Measurements from ENCODE around the gene PTMS.
"Not testable (repeated sequence)": the region's sequence is repeated elsewhere in the genome, so short reads cannot be mapped to it uniquely, and the experiment has no call there.

Gene PTMS, protein sequence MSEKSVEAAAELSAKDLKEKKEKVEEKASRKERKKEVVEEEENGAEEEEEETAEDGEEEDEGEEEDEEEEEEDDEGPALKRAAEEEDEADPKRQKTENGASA

DNA sequence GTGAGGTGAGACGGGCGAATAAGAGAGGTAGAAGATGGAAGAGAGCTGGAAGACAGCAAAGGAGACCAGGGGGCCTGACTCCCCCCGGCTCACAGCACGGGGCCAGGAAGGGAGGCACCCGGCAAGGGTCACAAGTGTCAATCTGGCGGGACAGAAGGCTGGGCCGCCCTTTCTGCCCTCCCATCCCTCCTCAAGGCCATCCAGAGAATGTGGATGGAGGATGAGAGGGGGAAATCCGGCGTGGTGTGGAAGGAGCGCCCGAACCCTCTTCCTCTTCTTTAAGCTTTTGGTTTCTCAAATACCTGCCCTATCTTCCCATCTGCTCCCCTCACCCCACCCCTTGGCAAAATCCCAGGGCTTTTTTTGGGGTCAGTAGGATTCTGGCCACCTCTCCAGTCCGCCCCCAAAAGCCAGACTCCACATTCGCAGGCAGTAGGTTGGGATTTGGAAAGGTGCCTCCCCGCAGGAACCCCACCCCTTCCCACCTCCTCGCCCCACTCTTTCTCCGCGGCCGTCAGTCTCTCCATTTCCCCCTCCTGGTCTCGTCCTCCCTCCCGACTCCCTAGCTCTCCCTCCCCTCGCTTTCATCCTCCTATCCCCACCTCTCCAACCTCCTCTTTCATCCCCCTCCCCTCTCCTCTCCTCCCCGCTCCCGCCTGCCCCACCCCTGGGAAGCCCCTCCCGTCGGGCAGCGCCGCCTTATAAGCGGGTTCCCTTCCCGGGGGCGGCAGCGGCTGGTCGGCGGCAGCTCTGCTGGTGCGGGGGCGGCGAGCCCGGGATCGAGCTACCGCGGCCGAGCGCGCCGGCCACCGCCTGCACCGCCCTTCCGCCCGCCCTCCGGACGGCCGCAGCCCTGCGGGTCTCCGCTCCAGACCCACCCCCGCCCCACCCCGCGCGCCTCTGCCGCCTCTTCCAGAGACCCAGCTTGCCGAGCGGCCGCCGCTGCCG, at the start of gene PTMS:
PTMS (plus strand) TSS at position 730 of the 948 bp plus-strand sequence. CDS start 343 bp downstream, outside the sequence.
- DNase-seq: peak in 2 of 6 experiments; percentile 10 to 44

DNA sequence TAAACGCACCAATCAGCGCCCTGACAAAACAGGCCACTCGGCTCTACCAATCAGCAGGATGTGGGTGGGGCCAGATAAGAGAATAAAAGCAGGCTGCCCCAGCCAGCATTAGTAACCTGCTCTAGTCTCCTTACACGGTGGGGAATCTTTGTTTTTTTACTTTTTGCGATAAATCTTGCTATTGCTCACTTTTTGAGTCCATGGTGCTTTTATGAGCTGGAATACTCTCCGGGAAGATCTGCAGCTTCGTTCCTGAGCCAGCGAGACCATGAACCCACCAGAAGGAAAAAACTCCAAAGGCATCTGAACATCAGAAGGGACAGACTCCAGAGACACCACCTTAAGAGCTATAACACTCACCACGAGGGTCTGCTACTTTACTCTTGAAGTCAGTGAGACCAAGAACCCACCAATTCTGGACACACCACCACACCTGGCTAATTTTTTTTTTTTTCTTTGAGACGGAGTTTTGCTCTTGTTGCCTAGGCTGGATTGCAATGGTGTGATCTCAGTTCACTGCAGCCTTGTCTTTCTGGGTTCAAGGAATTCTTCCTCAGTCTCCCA, 49.2 kb upstream of the PTMS start:
- no peak for DNase-seq

DNA sequence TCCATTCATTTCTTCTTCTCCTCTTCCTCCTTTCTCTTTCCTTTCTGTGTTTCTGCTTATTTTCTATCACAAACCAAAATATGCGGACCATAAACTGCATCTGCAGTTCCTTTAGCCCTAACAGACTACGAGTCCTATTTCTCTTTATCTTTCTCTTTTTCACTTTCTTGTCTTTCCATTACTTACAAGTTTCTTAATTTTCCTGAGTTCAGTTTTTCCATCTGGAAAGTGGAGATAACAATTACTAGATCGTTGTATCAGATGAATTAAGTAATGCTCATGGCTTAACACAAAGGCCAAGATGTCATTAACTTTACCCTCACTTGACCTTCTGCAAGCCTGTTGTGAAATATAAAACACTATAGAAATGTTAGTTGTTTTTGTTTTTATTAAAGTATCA, 43.3 kb upstream of the PTMS start:
- no peak for DNase-seq

DNA sequence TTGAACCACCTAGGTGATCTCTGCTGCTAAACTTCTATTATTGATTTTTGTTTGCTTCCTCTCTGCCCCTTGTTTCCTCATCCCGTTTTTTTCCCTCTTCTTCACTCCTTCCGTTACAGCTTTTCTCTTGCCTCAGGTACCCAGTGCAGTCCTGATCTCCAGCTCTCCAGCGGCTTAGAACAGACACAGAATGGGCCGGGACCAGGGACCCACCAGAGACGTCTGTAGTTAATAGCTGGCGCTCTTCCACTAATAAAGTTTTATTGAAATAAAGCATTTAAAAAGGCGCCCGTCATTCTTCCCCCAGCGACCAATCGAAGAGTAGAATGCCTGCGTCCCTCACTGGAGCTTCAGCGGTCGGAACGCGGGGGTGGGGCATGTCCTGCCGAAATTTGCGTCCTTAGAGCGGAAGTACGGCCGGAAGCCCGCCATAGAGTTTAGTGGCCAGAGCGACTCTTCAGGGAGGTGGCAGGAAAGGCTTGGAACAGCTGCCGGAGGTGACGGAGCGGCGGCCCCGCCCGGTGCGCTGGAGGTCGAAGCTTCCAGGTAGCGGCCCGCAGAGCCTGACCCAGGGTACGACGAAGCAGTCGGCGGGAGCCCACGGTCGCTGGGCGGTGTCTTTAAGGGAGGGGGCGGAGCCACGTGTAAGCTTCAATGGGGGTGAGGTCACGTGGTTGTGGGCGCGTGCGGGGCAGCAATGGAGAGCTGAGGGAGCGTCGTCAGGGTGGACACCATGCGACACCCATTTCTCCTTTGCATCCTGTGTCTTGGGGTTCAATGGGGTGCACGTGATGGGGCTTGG, 42.4 kb upstream of the PTMS start, which contains the start of gene COPS7A:
COPS7A (plus strand) TSS at position 440 of the 802 bp plus-strand sequence. CDS start 611 bp downstream, outside the sequence.
- DNase-seq: peak; percentile 78 to 93 (median 90)

DNA sequence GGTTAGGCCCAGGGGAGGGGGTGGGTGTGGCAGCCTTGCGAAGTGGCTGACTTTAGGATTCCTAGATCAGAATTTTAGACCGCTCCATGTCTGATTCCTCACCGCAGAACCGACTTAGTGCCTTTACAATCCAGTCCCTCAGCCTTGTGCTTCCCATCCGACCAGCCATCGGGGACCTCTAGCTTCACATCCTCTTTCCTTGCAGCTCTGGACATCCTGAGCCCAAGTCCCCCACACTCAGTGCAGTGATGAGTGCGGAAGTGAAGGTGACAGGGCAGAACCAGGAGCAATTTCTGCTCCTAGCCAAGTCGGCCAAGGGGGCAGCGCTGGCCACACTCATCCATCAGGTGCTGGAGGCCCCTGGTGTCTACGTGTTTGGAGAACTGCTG, 41.8 kb upstream of the PTMS start:
- peak in 1 of 6 experiments; percentile 31 for DNase-seq

DNA sequence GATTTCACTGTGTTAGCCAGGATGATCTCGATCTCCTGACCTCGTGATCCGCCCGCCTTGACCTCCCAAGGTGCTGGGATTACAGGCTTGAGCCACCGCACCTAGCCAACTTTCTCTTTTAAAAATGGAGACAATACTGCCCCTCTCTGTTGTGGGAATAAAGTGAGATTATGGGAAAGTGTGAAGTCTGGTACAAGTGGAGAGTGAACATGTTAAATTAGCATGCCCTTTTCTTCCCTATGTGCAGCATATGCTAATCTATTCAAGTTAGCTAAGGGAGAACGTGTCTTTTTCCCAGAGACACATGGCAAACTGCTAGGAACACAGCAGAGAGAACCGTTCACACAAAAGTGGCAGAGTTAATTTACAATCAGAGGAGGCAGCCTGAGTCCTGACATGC, 40.8 kb upstream of the PTMS start:
- no peak for DNase-seq

DNA sequence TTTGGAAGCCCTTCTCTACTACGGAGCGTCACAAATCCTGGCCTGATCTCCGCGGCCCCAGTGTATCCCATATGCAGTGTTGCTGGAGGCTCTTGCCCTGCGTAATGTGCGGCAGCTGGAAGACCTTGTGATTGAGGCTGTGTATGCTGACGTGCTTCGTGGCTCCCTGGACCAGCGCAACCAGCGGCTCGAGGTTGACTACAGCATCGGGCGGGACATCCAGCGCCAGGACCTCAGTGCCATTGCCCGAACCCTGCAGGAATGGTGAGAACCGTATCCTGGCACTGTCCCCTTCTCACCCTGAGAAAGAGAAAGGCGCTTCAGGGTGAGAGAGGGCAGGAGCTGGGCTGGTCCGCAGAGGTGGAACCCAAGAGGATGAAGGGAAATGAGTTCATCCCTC, 37.0 kb upstream of the PTMS start:
- DNase-seq: no peak

DNA sequence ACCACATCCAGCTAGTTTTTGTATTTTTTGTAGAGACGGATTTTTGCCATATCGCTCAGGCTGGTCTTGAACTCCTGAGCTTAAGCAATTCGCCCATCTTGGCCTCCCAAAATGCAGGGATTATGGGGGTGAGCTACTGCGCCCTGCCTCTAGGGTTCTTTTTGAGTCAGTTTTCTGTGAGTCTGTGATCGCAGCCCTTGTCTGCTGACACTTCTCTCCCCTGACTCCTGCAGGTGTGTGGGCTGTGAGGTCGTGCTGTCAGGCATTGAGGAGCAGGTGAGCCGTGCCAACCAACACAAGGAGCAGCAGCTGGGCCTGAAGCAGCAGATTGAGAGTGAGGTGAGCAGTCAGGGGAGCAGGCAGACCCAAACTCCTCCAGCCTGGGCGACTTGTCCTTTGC, 36.0 kb upstream of the PTMS start:
- no peak for DNase-seq

DNA sequence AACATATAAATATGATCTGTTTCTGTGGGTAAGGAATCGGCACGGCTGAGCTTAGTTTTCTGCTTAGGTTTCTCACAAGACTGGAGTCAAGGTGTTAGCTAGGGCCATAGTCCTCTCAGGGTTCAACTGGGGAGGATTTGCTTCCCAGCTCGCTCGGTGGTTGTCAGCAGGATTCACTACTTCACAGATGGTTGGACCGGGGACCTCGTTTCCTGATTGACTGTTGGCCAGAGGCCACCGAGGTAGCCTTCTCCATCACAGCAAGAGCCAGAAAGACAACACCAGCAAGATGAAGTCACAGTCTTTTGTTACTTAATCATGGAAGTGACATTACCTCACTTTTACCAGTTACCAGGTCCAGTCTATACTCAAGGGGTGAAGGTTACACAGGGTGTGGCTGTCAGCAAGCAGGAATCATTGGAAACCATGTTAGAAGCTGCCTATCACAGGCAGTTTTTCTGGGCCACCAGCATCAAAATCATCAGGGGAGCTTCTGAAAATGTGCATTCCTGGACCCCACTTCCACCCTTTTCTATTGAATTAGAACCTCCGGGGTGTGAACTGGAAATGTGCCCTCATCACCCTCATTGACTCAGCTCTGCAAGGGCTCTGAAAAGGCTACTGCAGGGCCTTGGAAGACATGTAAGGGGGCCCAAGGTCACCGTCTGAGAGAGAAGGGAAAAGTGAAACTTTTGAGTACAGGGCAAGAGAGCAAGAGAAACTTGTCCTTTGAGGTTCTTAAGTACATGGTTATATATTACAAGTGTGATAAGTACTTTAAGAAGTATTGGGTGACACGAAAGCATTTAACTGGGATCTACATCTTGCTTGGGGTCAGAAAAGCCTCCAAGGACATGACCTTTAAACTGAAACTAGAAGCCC, 31.4 kb upstream of the PTMS start:
- no peak for DNase-seq

DNA sequence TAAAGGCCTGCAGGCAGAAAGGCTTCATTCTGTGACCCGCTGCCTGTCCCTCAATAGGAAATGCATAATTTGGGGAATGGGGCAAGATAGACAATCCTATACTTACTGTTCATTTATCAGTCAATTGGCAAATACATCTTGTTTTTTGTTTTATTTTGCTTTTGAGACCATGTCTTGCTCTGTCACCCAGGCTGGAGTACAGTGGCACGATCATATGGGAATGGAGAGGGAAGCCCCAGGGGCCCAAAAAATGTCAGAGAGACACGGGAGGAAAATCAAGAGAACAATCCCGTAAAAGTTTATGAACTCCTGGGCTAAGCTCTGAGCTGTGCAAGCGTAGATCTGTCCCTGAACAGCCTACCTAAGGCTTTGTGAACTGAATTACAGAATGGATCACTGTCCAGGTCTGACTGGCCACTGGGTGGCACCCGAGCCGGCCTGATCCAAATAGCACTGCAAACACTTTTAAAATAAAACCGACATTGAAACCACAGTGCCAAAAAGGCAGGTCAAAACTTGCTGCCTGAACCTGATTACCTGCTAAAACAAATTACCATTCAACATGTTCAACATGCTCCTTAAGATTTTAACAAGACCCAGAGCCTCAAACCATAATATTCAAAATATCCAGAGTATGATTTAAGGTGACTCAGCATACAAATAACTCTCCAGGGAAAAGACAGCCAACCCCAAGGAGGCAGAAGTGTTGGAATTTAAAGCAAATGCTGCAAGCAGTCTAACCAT, 30.5 kb upstream of the PTMS start:
- DNase-seq: peak in 4 of 6 experiments; percentile 6 to 20 (median 13)

DNA sequence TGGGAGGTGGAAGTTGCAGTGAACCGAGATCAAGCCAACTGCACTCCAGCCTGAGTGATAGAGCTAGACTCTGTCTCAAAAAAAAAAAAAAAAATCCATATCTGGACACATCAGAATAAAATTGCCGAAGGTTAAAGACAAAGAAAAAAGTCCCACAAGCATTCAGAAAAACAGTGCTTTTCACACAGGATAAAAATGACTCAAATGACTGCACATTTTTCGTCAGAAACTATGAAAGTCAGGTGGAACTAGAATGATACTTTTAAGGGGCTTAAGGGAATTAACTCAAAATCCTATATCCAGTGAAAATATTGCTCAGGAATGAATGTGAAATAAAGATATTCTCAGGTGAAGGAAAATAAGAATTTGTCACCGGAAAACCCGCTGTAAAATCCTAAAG, 29.4 kb upstream of the PTMS start:
- no peak for DNase-seq

DNA sequence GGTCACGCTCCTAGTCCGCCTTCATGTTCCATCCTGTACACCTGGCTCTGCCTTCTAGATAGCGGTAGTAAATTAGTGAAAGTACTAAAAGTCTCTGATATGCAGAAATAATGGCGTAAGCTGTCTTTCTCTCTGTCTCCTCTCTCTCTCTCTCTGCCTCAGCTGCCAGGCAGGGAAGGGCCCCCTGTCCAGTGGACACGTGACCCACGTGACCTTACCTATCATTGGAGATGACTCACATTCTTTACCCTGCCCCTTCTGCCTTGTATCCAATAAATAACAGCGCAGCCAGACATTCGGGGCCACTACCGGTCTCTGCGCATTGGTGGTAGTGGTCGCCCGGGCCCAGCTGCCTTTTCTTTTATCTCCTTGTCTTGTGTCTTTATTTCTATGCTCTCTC, 24.1 kb upstream of the PTMS start:
- DNase-seq: not testable (repeated sequence)

DNA sequence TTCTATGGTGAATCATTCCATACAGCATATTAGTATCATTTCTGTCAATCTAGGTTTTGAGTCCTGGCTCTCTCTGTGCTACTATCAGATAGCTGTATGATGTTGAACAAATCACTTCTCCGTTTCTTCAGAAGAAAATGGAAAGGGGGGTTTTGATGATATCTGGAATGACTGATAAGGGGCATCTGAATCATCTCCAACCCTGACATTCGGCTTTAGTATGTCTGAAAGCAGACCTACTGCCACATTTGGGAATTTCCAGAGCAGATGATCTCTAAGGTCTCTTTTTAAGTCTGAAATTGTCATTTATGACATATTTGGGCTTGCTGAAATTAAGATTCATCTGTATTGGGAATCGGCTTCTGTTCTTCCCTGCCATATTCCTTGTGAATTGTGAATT, 23.3 kb upstream of the PTMS start:
- DNase-seq: no peak

DNA sequence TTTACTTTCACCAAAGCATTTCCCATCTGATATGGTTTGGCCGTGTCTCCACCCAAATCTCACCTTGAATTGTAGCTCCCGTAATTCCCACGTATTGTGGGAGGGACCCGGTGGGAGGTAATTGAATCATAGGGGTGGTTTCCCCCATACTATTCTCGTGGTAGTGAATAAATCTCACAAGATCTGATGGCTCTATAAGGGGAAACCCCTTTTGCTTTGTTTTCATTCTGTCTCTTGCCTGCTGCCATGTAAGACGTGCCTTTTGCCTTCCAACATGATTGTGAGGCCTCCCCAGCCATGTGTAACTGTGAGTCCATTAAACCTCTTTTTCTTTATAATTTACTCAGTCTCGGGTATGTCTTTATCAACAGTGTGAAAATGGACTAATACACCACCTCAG, 22.9 kb upstream of the PTMS start:
- not testable (repeated sequence) for DNase-seq

DNA sequence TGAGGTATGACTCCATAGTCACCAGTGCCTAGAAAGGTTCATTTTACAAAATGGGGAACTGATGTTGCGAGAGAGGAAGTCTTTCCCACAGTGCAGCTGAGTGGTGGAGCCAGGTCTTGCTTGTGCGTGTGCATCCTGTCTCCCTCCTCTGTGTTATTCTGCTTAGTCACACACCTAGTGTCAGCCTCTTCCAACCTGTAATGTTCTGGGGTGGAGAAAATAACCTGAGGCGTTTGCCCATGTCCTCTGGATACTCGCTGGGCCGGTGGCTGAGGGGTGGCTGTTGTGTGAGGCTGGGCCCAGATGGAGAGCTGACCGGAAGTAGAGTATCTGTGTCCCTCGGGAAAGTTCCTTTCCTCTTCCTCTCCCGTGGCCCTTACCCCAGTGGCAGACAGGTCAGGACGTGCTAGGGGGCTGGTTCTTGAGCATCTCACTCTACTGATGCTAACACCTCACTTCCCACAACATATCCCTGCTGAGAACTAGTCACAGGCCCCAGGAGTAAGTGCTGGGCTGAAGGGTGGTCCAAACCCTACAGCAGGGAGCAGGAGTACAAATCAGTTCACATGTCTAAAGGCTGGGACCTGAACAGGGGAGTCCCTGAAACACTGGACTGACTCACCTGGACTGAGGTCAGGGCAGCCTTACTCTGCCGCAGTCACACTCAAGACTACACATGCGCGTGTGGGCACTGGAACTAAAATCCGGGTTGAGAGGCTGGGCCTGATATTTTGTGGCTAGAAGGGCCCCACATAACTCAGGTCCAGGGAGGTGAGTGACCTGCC, 20.2 kb upstream of the PTMS start:
- DNase-seq: peak in 3 of 6 experiments; percentile 29 to 46 (median 34)

DNA sequence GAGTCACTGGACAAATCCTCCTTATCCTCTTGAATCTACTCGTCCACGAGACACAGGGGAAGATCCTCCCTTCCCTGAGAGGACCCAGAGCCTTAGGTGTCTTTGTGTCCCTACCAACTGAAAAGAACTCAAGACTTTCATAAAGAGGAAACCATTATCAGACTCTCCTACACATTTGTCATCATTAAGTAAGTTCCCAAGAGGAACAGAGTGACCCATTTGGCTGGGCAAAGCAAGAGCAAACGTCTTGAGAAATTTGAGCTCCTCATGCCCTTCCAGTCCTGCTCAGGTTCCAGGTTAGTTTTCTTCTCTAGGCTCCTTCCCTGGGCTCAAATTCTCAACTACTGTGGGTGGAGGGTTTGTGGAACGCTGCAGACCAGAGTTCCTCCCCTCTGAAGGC, 18.9 kb upstream of the PTMS start:
- no peak for DNase-seq

DNA sequence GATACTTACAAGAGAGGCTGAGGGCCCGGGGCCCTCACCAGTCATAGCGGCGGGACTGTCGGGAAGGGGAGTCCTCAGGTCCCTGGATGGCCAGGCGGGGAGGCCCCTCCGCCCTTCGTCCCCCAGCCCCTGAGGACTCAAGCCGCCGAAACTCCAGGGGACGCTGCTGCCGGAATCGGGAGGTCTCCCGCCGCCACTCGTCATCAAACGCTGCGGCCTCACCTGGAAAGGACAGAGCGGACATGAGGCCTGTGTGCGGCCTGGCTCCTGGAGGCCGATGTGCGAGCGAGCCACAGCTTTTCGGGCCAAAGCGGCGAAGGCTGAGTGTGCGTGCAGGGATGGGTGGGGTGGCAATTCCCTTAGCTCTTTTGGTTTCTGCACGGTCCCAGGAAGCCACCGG, 17.4 kb upstream of the PTMS start:
- no peak for DNase-seq

DNA sequence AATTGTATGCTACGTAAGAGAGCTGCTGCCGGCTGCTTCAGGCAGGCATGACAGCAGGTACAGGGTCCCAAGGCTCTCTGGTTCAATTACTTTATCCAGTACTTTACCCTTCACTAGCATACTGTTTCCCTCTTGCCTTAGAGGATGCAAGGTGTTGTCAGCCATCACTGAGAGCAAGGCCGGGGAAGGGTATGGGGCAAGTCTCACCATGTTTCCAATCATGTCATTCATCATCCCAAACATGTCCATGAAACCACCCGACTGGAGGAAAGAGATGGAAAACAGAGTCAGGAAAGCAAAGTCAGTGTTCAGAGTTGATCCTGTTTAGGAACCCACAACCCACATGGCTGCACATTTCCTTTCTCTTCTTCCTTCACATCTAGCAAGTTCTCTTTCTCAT, 15.7 kb upstream of the PTMS start:
- DNase-seq: no peak

DNA sequence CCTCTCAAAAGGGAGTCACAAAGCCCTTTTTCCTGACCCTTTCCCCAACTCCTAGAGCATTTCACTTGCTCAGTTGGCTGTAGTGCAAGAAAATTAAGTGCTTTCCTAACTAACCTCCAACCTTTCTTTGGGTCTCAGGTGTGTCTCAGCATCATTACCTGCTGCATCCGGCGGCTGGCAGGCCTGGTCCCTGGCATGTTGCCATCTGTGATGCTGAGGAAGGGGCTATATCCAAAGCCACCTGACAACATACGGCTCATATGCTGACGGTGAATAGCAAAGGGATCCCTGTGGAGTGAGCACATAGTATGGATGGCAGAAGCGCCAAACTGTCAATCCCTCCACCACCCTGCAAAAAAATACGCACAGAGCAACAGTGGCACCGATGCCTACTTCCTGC, 14.4 kb upstream of the PTMS start:
- DNase-seq: no peak

DNA sequence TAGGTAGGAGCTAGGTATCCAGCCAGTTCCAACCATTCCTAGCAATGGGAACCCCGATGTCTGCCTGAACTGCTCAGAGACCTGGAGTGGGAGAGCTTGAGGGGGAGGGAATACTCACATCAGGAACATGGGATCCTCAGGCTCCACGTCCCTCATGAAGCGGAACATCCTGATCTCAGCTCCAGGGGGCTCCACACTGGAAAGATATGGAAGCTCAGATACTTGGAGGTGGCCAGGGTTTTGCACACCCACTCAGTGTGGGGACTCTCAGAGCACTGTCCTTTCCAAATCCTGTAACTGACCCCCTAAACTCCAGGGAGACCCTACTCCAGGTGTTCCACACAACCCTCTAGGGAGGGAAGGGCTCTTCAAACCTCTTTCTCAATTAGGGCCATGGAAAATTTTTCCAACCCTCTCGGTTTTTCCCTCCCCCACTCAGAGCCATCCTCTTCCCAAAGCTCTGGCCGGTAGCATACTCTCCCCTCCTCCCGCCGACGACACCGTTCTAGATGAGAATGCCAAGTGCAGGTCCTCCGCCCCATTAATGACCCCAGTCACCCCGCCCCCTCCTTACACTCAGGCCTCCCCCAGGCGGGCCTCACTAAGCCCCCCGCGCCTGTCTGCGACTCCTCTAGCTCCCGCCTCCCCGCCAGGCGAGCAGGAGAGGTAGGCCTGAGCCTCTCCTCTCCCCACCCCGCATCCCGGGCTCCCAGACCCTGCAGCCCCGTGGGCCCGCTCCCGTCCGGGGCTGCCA, 13.8 kb upstream of the PTMS start:
- peak in 3 of 6 experiments; percentile 25 to 53 (median 45) for DNase-seq

Measured in stimulated activated naive CD4-positive, alpha-beta T cell (primary cell).